ENCODE data around the gene SMURF1.
"Not testable (repeated sequence)": the region's sequence is repeated elsewhere in the genome, so short reads cannot be mapped to it uniquely, and the experiment has no call there.

GRCh38 chr7:99044858-99045257 is 99.0 kb downstream of the SMURF1 start:
- not testable (repeated sequence) for TF ChIP-seq CTCF (IDR thresholded peaks at IDR 0.05; ENCODE audit: low read length); EZH2 (IDR thresholded peaks at IDR 0.05; ENCODE audit: borderline replicate concordance, low read length)
